SU-DHL-6 (cell line): ENCODE data around the gene MMP19.

Experiments
- H2AFZ ChIP-seq: fragments of 200-600 bp; sonication (generic); 2 replicates; pipeline ENCODE4 v1.6.1; 2014; ENCODE audit warnings: low read depth, mild to moderate bottlenecking, moderate library complexity, mixed read lengths, antibody characterized with exemption, low read length; ENCODE audit not compliant: severe bottlenecking
- H3F3A ChIP-seq: fragments of 200-600 bp; shearing (Covaris generic); 2 replicates; pipeline ENCODE4 v1.6.0; 2016; ENCODE audit warnings: antibody characterized with exemption, mild to moderate bottlenecking; ENCODE audit not compliant: insufficient read depth
- H3K27ac ChIP-seq: fragments of 200-600 bp; sonication (generic); 2 replicates; pipeline ENCODE4 v1.5.1; 2016; ENCODE audit warnings: low read depth, mild to moderate bottlenecking, low read length, moderate library complexity, mixed read lengths
- H3K27me3 ChIP-seq: fragments of 200-600 bp; sonication (generic), shearing (Covaris generic); 2 replicates; pipeline ENCODE4 v1.6.0; 2014; ENCODE audit warnings: mild to moderate bottlenecking, low read length
- H3K36me3 ChIP-seq: fragments of 200-600 bp; sonication (generic); 2 replicates; pipeline ENCODE4 v1.6.1; 2014; ENCODE audit warnings: mild to moderate bottlenecking, low read length, mixed read lengths
- H3K4me2 ChIP-seq: fragments of 300-600, 200-600 bp; shearing (Covaris generic), sonication (generic); 2 replicates; pipeline ENCODE4 v1.6.0; 2014; ENCODE audit warnings: low read length, low read depth, mild to moderate bottlenecking; ENCODE audit not compliant: poor library complexity, severe bottlenecking
- H3K4me3 ChIP-seq: fragments of 200-600 bp; sonication (generic); 2 replicates; pipeline ENCODE4 v1.5.1; 2014; ENCODE audit warnings: antibody characterized with exemption, low read length, mild to moderate bottlenecking, mixed read lengths; ENCODE audit not compliant: insufficient read depth, poor library complexity, severe bottlenecking
- H3K79me2 ChIP-seq: fragments of 200-600 bp; sonication (generic); 2 replicates; pipeline ENCODE4 v1.6.1; 2014; ENCODE audit warnings: mild to moderate bottlenecking, low read length, moderate library complexity; ENCODE audit not compliant: insufficient read depth
- H3K9ac ChIP-seq: fragments of 200-600 bp; sonication (generic); 2 replicates; pipeline ENCODE4 v1.7.0; 2014; ENCODE audit warnings: mild to moderate bottlenecking, low read length
- H3K9me2 ChIP-seq: fragments of 200-600 bp; sonication (generic); replicated peaks from 2 replicates; pipeline ENCODE4 v1.6.1; 2014; ENCODE audit warnings: low read length; ENCODE audit not compliant: insufficient read depth
- H3K9me3 ChIP-seq: fragments of 200-600 bp; sonication (generic); 2 replicates; pipeline ENCODE4 v1.6.1; 2014; ENCODE audit warnings: low read length, mixed read lengths; ENCODE audit not compliant: insufficient read depth
- H4K20me1 ChIP-seq: fragments of 200-600 bp; sonication (generic); 2 replicates; pipeline ENCODE4 v1.6.1; 2014; ENCODE audit warnings: low read depth, mild to moderate bottlenecking, antibody characterized with exemption, low read length, moderate library complexity, mixed read lengths
- EZH2phosphoT487 ChIP-seq: fragments of 200-600 bp; sonication (generic), shearing (Covaris generic); conservative IDR thresholded peaks from 2 replicates; pipeline ENCODE4 v1.6.1; 2018; ENCODE audit warnings: mild to moderate bottlenecking, antibody characterized with exemption, low read length, moderate library complexity, mixed read lengths
- TF ChIP-seq, protein P1 (sequence below): fragments of 200-600 bp; sonication (generic); IDR thresholded peaks from one replicate; pipeline ENCODE4 v1.5.1; 2017; ENCODE audit warnings: antibody characterized with exemption, mild to moderate bottlenecking, low read length, moderate library complexity; ENCODE audit not compliant: insufficient read depth, poor library complexity, severe bottlenecking

The MMP19 gene

DNA sequence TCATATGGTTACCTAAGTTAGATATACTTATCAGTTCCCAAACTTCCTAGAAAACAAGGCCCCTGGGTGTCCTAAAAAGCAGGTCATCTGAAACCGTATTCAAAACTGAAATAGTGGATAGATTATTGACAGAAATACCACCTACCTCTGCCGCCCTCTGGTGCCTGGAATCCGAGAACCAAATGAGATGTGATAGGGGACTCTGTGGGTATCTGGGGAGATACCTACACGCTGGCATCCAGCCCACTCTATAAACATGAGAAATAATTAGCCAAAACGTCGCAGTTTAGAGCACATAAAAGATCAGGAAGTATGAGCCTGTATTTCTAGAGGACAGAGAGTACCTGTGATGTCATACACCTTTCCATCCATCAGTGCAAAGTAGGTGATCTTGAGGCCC lies 20.5 kb downstream of the MMP19 start:
- Histone ChIP-seq H3K27ac (no peak overlapping the region), H3K79me2 (peaks cover 28% of the 10 kb centered on the region), H3K4me2 (no peak overlapping the region)

DNA sequence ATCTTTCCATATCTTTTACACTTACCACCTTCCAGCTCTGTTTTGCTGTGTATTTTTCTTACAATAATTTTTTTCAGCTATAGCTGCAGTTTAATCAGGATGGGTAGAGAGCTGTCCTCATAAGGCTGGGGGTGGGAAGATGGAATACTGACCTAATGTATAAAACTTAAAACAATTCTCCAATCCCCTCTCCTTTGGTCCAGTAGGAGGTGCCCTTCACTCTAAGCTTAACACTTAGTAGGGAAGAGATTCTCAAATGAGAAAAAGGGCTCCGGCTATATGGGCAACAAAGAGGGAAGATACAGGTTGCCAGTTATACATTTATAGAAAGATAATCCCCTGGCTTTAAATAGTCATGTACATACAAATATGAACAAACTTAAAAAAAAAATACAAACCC lies 22.1 kb downstream of the MMP19 start:
- H4K20me1 ChIP-seq, result peaks cover 4% of the 10 kb centered on the region; the same call in 1 of the 2 replicates

More for the DNA sequence above, 20.5 kb downstream of the MMP19 start:
- H3K9me3 ChIP-seq, result no peaks in the 10 kb centered on the region
- H4K20me1 ChIP-seq, result no peaks in the 10 kb centered on the region
- H3K9ac ChIP-seq, result no peak overlapping the region
- H3K27me3 ChIP-seq, result no peaks in the 10 kb centered on the region
- no peak overlapping the region for H3K4me3 ChIP-seq
- H3F3A ChIP-seq, result peaks cover 49% of the 10 kb centered on the region
- no peak for TF ChIP-seq EZH2phosphoT487
- TF ChIP-seq, protein P1, sequence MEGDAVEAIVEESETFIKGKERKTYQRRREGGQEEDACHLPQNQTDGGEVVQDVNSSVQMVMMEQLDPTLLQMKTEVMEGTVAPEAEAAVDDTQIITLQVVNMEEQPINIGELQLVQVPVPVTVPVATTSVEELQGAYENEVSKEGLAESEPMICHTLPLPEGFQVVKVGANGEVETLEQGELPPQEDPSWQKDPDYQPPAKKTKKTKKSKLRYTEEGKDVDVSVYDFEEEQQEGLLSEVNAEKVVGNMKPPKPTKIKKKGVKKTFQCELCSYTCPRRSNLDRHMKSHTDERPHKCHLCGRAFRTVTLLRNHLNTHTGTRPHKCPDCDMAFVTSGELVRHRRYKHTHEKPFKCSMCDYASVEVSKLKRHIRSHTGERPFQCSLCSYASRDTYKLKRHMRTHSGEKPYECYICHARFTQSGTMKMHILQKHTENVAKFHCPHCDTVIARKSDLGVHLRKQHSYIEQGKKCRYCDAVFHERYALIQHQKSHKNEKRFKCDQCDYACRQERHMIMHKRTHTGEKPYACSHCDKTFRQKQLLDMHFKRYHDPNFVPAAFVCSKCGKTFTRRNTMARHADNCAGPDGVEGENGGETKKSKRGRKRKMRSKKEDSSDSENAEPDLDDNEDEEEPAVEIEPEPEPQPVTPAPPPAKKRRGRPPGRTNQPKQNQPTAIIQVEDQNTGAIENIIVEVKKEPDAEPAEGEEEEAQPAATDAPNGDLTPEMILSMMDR, result no peak
- H3K36me3 ChIP-seq, result peaks cover 18% of the 10 kb centered on the region; the same call in 1 of the 2 replicates
- no peaks in the 10 kb centered on the region for H3K9me2 ChIP-seq
- no peak overlapping the region for H2AFZ ChIP-seq

DNA sequence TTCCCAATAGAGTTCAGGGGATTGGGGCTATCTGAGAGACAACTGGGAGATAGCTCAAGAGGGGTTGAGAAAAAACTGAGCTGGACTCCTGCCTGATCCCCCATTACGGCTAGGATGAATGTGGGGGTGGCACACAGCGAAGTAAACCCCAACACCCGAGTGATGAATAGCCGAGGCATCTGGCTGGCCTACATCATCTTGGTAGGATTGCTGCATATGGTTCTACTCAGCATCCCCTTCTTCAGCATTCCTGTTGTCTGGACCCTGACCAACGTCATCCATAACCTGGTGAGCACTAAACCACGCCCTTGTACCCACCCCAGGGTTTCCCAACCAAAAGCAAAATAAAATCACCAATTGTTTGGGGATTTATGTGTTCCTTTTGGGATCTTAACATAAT lies 23.9 kb downstream of the MMP19 start:
- H3K9me3 ChIP-seq, result no peaks in the 10 kb centered on the region
- peaks cover 4% of the 10 kb centered on the region; the same call in 1 of the 2 replicates for H4K20me1 ChIP-seq
- peak overlapping the region; percentile 91 for H3K4me3 ChIP-seq
- H3F3A ChIP-seq, result peaks cover 26% of the 10 kb centered on the region
- no peak overlapping the region for H3K27ac ChIP-seq
- peaks cover 51% of the 10 kb centered on the region for H3K79me2 ChIP-seq
- H2AFZ ChIP-seq, result no peak overlapping the region
- no peak for TF ChIP-seq EZH2phosphoT487
- TF ChIP-seq, protein P1, result no peak
- H3K27me3 ChIP-seq, result no peaks in the 10 kb centered on the region
- peak overlapping the region; percentile 71 for H3K9ac ChIP-seq
- peak overlapping the region; percentile 69 for H3K4me2 ChIP-seq
- peaks cover 18% of the 10 kb centered on the region; the same call in 1 of the 2 replicates for H3K36me3 ChIP-seq
- no peaks in the 10 kb centered on the region for H3K9me2 ChIP-seq

More for the DNA sequence above, 22.1 kb downstream of the MMP19 start:
- H2AFZ ChIP-seq, result no peak overlapping the region
- H3K4me3 ChIP-seq, result no peak overlapping the region
- peaks cover 34% of the 10 kb centered on the region for H3K79me2 ChIP-seq
- no peaks in the 10 kb centered on the region for H3K27me3 ChIP-seq
- no peak overlapping the region for H3K27ac ChIP-seq
- H3K4me2 ChIP-seq, result no peak overlapping the region
- no peaks in the 10 kb centered on the region for H3K9me2 ChIP-seq
- peaks cover 38% of the 10 kb centered on the region for H3F3A ChIP-seq
- peaks cover 18% of the 10 kb centered on the region; the same call in 1 of the 2 replicates for H3K36me3 ChIP-seq
- TF ChIP-seq, protein P1, result no peak
- no peak for TF ChIP-seq EZH2phosphoT487
- no peak overlapping the region for H3K9ac ChIP-seq
- no peaks in the 10 kb centered on the region for H3K9me3 ChIP-seq
